GM19025 (cell line): ENCODE data around the gene GLIPR1.
"Not testable (repeated sequence)": the region's sequence is repeated elsewhere in the genome, so short reads cannot be mapped to it uniquely, and the experiment has no call there.

ENCODE experiments used
- ATAC-seq: cut with Tn5 transposase; IDR thresholded peaks from one replicate; pipeline ENCODE4 v1.9.1; 2021; ENCODE audit warnings: mild to moderate bottlenecking, low read depth, moderate library complexity; ENCODE audit not compliant: unreplicated experiment

The GLIPR1 gene

DNA sequence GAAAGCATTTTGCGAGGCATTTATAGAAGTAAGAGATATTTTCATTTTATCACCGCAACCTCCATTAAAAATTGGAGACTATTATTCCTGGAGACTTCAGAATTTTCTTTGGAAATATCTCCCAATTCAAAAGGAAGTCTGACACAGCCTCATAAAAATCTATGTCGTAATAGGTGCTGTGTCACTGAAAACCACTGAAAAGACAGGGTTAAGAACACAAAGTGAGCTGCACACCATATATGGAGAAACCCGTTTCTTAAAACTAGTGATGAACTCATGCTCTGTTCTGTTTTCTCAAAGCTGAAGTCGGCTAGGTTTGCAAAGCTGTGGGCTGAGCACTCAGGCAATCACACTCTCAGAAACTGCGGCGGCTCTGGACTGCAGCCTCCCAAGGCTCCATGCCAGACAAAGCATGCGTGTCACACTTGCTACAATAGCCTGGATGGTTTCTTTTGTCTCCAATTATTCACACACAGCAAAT is at the start of gene GLIPR1:
Gene GLIPR1 (plus strand): TSS at position 287 of the 481 bp plus-strand sequence. CDS start 126 bp downstream, at position 413.
- ATAC-seq: peak; percentile 79

DNA sequence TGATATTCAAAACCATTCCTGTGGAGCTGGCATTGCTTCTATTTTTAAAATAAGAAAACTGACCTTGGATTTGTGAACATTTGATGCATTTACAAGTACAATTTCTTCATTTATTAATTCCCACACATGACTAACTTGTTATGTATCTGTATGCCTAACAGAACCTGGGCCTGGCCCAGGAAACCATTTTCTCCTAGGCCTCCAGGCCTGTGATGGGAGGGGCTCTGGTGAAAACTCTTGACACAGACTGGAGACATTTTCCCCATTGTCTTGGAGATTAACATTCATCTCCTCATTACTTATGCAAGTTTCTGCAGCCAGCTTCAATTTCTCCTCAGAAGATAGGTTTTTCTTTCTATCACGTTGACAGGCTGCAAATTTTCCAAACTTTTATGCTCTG is 47.6 kb upstream of the GLIPR1 start:
- no peak for ATAC-seq

DNA sequence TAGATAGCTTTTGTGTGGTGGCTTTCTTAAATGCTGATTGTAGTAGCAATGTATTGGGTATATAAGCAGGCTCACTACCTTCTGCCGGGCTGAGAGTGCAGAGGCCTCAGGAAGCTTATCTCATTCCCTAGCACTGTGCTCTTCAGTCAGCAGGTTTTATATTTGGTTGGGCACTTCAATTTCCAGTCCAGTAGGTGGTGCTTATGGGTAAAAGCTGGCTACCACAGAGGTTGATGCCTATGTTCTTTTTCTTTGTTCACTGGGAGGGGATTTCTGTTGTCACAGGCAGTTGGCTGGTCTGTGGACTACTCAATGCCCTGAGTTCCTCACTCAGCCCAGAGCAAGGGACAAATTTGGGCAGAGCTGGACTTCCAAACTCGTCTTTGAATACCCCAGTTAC is 43.0 kb upstream of the GLIPR1 start:
- ATAC-seq: no peak

DNA sequence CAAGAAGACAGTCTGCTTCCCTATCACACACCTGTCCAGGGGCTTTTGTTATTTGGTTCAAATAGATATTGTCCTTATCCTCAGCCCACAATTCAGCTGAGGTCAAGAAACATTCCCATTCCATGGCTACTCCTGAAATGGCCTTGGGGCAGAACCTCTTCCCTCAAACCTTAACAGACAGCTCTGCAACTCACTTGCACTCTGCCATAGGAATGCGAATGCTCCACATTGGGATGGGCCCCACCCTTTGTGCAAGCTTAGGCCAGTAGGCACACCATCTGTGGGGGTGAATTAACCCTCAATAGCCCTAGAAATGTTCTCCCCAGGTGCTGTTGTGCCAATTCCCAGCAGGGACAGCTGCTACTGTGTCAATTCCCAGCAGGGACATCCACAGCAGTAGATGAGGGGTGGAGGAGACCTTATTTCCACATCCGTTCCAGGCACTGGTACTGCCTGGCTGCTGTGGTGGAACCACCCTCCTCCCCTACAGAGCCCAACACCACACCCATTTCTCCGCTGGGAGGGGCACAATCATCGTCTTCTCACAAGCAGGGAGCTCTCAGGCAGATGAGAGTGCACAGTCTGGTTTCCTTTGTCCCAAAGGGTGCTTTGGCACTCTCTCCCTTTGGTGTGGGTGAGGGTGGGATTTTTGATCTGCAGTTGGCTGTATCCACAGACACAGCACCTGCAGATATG is 42.3 kb upstream of the GLIPR1 start:
- no peak for ATAC-seq

DNA sequence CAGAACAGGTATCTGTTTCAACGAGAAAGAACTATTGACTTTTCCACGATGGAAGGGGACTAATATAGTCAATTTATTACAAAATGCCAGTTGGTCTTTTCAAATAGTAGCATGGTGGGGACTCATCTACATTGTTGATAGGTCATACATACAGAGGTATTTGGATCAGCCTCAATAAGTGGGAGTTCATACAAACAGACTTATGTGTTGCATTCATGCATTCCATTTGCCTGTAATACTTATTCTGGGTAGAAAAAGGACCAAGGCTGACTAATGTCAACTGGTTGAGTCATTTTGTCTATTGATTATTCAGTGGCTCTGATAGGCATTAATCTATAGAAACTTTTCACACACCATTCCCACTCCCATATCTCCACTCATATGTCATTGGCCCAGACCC is 41.5 kb upstream of the GLIPR1 start:
- no peak for ATAC-seq

DNA sequence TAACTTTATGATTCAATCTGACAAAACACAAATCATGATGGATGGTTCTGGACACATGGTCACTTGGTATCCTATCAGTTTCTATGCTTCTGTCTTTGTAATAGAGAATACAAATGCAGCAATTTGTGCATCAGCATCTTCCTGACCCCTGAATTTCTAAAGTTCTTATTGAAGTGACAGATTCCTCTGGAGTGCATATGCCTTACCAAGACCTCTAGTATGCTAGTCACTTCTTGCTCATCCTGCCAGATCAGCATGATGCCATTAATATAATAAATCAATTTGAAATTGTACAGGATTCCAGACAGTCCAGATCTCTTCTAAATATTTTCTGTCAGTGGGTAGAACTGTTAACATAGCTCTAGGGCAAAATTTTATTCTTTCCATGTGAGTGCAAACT is 40.6 kb upstream of the GLIPR1 start:
- ATAC-seq: no peak

DNA sequence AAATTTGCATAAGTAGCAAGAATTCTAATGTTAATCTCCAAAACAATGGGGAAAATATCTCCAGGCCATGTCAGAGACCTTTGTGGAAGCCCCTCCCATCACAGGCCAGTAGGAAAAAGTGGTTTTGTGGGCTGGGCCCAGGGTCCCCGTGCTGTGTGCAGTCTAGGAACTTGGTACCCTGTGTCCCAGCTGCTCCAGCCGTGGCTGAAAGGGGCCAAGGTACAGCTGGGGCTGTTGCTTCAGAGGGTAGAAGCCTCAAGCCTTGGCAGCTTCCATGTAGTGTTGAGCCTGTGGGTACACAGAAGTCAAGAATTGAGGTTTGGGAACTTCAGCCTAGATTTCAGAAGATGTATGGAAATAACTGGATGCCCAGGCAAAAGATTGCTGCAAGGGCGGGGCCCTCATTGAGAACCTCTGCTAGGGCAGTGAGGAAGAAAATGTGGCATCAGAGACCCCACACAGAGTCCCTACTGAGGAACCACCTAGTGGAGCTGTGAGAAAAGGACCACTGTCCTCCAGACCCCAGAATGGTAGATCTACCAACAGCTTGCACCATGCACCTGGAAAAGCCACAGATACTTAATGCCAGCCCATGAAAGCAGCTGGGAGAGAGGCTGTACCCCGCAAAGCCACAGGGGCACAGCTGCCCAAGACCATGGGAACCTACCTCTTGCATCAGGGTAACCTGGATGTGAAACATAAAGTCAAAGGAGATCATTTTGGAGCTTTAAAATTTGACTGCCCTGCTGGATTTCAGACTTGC is 38.7 kb upstream of the GLIPR1 start:
- ATAC-seq: not testable (repeated sequence)

DNA sequence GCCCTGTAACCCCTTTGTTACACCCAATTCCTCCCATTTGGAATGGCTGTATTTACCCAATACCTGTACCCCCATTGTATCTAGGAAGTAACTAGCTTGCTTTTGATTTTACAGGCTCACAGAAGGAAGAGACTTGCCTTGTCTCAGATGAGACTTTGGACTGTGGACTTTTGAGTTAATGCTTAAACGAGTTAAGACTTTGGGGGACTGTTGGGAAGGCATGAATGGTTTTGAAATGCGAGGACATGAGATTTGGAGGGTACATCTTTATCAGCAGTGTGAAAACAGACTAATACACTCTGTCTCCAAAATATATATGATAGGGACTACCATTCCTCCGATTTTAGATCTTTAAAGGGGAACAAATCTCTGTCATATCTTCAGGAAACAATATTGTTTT is 38.1 kb upstream of the GLIPR1 start:
- not testable (repeated sequence) for ATAC-seq

DNA sequence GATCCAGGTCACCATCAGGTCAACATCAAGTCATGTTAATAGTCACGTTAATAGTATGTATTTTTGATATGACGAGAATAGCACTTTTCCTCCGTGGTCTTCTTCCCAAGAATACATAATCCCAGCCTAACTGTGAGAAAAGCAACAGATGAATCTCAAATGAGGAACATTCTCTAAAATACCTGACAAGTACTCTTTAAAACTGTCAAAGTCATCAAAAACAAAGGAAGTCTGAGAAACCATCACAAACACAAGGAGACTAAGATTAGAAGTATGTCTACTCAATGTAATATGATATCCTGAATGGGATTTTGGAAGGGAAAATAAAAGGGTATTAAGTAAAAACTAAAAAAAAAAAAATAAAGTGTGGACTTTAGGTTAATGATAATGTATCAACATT is 36.8 kb upstream of the GLIPR1 start:
- ATAC-seq: no peak

DNA sequence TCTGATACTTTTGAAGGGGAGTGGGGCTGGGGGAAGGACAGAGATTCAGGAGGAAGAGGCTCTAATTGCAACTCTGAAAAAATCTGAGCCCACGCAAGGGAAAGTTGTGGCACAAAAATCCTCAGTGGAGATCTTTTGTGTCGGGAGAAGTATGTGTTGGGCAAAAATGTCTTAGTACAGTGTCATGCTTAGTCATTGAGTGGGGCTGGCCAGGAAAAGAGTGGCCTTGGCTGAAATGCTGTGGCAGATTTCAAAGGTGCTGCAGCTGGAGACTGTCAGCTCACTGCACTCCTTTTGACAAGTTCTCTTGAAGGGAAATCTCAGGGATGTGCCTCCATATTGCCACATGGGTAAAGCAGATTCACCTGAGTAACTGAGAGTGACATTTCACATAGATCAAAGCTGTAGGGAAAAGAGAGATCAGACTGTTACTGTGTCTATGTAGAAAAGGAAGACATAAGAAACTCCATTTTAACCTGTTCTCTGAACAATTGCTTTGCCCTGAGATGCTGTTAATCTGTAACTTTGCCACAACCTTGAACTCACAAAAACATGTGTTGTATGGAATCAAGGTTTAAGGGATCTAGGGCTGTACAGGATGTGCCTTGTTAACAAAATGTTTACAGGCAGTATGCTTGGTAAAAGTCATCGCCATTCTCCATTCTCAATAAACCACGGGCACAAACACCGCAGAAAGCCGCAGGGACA is 36.0 kb upstream of the GLIPR1 start:
- no peak for ATAC-seq

DNA sequence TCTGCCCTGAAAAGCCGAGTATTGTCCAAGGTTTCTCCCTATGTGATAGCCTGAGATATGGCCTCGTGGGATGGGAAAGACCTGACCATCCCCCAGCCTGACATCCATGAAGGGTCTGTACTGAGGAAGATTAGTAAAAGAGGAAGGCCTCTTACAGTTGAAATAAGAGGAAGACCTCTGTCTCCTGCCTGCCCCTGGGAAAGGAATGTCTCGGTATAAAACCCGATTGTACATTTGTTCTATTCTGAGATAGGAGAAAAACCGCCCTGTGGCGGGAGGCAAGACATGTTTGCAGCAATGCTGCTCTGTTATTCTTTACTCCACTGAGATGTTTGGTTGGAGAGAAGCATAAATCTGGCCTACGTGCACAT is 35.4 kb upstream of the GLIPR1 start:
- not testable (repeated sequence) for ATAC-seq

DNA sequence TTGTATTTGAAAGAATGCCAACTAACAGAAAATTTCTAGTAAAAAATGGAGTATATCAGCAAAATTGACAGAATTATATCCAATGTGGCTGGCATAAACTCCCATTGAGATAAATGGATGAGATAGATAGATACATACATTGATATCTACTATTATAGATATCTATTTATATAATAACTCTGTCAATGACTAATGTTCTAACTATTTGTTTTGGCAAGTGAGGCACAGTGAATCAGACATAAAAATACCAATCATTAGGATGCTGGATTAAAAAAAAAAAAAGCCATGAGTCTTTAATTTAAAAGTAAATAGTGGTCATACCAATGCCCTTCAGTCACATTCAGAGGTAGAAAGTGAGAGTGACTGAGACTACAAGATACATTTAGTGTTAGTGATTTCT is 33.7 kb upstream of the GLIPR1 start:
- ATAC-seq: no peak

DNA sequence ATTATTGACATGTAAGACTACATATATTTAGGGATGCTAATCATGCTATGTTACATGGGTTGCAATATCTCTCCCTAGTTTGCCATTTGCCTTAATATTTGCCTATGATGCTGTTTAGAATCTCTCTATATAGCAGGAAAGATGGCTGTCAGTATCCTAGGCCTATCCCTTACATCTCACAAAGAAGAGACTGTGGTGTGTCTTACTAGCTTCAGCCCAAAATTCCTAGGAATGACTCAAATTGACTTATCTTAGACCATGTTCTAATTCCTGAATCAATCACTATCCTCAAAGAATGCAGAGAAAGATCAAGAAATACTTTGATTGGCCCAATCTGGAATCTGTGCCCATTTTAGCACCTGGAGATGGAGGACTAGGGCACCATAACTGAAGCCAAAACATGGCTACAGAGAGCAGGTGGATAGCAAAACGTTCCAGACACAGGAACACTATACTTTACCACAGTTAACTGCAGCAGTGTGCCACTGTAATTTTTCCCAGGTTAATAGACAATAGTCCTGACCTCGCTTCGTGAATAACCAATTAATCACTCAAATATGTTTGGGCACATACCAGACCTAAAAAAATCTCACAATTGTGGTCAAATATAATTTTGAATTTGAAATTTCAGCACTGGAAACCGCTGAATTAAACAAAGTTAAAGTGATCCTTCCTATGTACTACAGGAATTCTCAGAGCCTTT is 32.7 kb upstream of the GLIPR1 start:
- no peak for ATAC-seq

DNA sequence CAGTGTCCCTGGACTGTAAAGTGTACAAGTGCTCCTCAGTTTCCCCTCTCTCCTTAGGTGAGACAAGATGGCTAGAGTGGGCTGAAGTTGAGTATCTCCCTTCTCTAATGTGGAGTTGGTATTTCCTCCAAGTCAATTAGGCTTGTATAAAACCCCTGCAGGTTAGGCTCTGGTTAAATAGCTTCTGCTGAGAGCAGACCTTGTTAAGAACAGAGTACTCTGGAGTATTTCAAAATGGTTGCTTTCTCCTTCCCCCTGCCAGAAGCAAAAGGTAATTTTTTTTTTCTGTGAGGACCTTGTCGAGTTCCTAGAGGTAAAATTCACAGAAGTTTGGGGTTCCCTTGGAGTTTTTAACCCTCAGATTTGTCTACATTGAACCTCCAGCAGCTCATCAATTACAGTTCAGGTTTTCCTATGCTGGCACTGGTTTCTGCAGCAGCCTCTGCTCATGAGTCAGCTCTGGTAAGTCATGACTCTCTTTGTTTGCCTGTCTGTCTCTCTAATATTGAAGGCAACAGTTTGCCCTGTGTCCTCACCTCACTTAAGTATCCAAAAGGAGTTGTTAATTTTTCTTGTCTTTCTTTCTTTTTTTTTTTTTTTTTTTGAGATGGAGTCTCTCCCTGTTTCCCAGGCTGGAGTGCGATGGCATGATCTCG is 27.8 kb upstream of the GLIPR1 start:
- ATAC-seq: no peak

DNA sequence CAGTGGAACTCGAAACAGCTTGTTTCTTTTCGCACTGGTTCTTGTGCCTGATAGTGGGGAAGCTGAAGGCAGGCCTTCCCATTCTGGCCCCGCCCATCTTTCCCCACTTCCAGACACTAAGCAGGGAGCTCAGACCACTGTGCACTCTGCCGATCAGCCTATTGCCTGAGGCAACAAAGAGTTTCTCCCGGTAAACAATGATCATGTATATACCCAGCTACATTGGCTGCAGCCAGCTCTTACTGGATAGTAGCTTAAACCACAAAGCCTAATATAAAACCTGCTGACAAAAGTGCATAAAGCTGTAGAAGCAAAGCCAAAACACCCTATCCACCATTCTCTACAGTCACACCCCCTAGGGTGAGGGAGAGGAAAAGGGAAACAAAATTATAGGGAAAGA is 24.7 kb upstream of the GLIPR1 start:
- ATAC-seq: no peak

DNA sequence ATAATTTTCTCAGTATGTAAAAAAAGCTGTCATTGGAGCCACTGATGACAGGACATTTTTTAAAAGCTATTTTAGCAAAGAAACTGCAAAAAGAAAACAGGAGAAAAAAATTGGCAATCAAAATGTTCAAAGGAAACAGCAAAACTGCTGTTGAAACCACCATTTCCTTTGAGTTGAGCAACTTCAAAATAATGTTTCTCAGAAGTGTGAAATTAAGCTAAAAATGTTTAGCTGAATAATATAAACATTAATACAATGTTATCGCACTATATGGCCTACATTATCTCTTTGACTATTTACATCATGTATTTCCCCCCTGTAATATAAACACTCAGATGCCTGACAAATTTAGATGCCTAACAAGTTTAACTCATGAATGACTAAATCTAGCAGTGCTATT is 23.4 kb upstream of the GLIPR1 start:
- no peak for ATAC-seq

DNA sequence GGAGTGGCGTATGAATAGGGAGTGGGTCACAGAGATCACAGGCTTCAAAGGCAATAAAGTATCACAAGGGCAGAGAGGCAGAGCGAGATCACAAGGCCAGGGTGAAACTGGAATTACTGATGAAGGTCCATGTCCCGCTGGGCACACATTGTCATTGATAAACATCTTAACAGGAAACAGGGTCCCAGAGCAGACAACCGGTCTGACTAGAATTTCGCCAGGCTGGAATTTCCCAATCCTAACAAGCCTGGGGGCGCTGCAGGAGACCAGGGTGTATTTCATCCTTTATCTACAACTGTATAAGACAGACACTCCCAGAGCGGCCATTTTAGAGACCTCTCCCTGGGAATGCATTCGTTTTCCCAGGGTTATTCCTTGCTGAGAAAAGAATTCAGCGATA is 22.7 kb upstream of the GLIPR1 start:
- ATAC-seq: not testable (repeated sequence)

DNA sequence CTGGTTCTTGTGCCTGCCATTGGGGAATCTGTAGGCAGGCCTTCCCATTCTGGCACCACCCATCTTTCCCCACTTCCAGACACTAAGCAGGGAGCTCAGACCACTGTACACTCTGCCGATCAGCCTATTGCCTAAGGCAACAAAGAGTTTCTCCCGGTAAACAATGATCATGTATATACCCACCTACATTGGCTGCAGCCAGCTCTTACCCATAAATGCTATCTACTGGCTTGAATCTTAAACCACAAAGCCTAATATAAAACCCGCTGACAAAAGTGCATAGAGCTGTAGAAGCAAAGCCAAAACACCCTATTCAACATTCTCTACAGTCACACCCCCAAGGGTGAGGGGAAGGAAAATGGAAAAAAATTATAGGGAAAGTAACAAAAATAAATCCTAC is 20.8 kb upstream of the GLIPR1 start:
- ATAC-seq: no peak

DNA sequence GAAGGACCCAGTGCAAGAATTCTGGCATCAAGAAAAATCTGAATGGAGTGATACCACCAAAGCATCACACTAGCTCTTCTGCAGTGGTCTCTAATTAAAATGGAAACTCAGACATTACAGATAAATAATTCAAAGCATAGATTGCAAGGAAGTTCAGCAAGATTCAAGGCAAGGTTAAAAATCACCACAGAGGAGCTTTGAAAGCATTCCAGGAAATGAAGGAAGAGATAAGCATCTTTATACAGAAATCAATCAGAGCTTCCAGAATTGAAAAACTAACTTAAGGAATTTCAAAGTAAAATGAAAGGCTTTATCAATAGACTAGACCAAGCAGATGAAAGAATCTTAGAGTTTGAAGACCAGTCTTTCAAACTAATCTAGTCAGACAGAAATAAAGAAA is 20.4 kb upstream of the GLIPR1 start:
- no peak for ATAC-seq
